ENCODE measurements around the gene EPHA10.
"Not testable (repeated sequence)": the region's sequence is repeated elsewhere in the genome, so short reads cannot be mapped to it uniquely, and the experiment has no call there.

The EPHA10 gene

GRCh38 chr1:37739222-37739621, 25.7 kb downstream of the EPHA10 start:
- Histone ChIP-seq H3K79me2 (no peaks in the 10 kb centered on the region), H3K36me3 (ENCODE audit: control insufficient read depth, insufficient read depth, low read length) (no peaks in the 10 kb centered on the region), H3K4me3 (ENCODE audit: low read depth, low read length) (no peak overlapping the region), H3K9me3 (ENCODE audit: control insufficient read depth, low read length) (no peaks in the 10 kb centered on the region), H3K9ac (no peak overlapping the region), H2AFZ (no peak overlapping the region), H3K4me2 (ENCODE audit: low read length) (no peak overlapping the region), H3K4me1 (no peaks in the 10 kb centered on the region), H3K27me3 (ENCODE audit: control insufficient read depth, insufficient read depth, low read length) (no peaks in the 10 kb centered on the region), H3K27ac (no peak overlapping the region)
- no peak for TF ChIP-seq CTCF (IDR thresholded peaks at IDR 0.05)

- H3K27me3 ChIP-seq (ENCODE audit: control insufficient read depth, insufficient read depth, low read length): not testable (repeated sequence)
These were observed 26.3 kb downstream of the EPHA10 start for GRCh38 chr1:37738619-37739018.

GRCh38 chr1:37737975-37738374, 26.9 kb downstream of the EPHA10 start:
- not testable (repeated sequence) for H3K36me3 ChIP-seq (ENCODE audit: control insufficient read depth, insufficient read depth, low read length); H3K4me2 ChIP-seq (ENCODE audit: low read length); H3K27me3 ChIP-seq (ENCODE audit: control insufficient read depth, insufficient read depth, low read length); H3K4me3 ChIP-seq (ENCODE audit: low read depth, low read length); H3K9me3 ChIP-seq (ENCODE audit: control insufficient read depth, low read length); H2AFZ ChIP-seq; H3K27ac ChIP-seq; H3K4me1 ChIP-seq; H3K9ac ChIP-seq; H3K79me2 ChIP-seq

More at GRCh38 chr1:37738619-37739018, 26.3 kb downstream of the EPHA10 start:
- H3K27ac ChIP-seq; H3K36me3 ChIP-seq (ENCODE audit: control insufficient read depth, insufficient read depth, low read length); H3K9me3 ChIP-seq (ENCODE audit: control insufficient read depth, low read length); H3K79me2 ChIP-seq; H3K4me3 ChIP-seq (ENCODE audit: low read depth, low read length); H3K4me1 ChIP-seq; H2AFZ ChIP-seq; H3K9ac ChIP-seq; H3K4me2 ChIP-seq (ENCODE audit: low read length): not testable (repeated sequence)

- no peak for TF ChIP-seq CTCF (IDR thresholded peaks at IDR 0.05)
- H3K4me3 ChIP-seq (ENCODE audit: low read depth, low read length): no peak overlapping the region
- no peak overlapping the region for H3K27ac ChIP-seq
These were observed 30.0 kb downstream of the EPHA10 start for GRCh38 chr1:37734629-37735591.

GRCh38 chr1:37732111-37732780, 32.7 kb downstream of the EPHA10 start:
- Histone ChIP-seq H3K27ac (no peak overlapping the region), H3K27me3 (ENCODE audit: control insufficient read depth, insufficient read depth, low read length) (no peaks in the 10 kb centered on the region), H3K4me1 (no peaks in the 10 kb centered on the region), H2AFZ (no peak overlapping the region), H3K79me2 (no peaks in the 10 kb centered on the region), H3K9ac (no peak overlapping the region), H3K9me3 (ENCODE audit: control insufficient read depth, low read length) (no peaks in the 10 kb centered on the region), H3K4me2 (ENCODE audit: low read length) (no peak overlapping the region), H3K4me3 (ENCODE audit: low read depth, low read length) (no peak overlapping the region), H3K36me3 (ENCODE audit: control insufficient read depth, insufficient read depth, low read length) (no peaks in the 10 kb centered on the region)
- no peak for TF ChIP-seq CTCF (IDR thresholded peaks at IDR 0.05)

More at GRCh38 chr1:37734629-37735591, 30.0 kb downstream of the EPHA10 start:
- no peaks in the 10 kb centered on the region for H3K27me3 ChIP-seq (ENCODE audit: control insufficient read depth, insufficient read depth, low read length)
- no peaks in the 10 kb centered on the region for H3K4me1 ChIP-seq
- H3K9ac ChIP-seq: no peak overlapping the region
- no peak overlapping the region for H2AFZ ChIP-seq
- H3K4me2 ChIP-seq (ENCODE audit: low read length): no peak overlapping the region
- no peaks in the 10 kb centered on the region for H3K36me3 ChIP-seq (ENCODE audit: control insufficient read depth, insufficient read depth, low read length)
- no peaks in the 10 kb centered on the region for H3K79me2 ChIP-seq
- no peaks in the 10 kb centered on the region for H3K9me3 ChIP-seq (ENCODE audit: control insufficient read depth, low read length)

Data from parathyroid adenoma (tissue), 2 donors.